ENCODE measurements around the gene PDGFA. TPM values are rescaled to one million over a fixed set of nuclear protein-coding genes. Genes with fewer than 3 reads are reported as not detected.

The PDGFA gene
- polyA plus RNA-seq, 1 donor (not counting 4 experiments of a cell fraction or from before 2014, with no cell fraction given): 14.8 TPM

- DNase-seq (ENCODE audit: low read depth, low spot score) (no peak), FAIRE-seq (no peak)
- Histone ChIP-seq H3K4me2 (ENCODE audit: control insufficient read depth, extremely low read depth, insufficient read depth, low read depth, low read length) (no peak overlapping the region), H3K79me2 (ENCODE audit: control insufficient read depth, insufficient read depth, low read length) (no peaks in the 10 kb centered on the region), H3K9me1 (ENCODE audit: control insufficient read depth, extremely low read depth, insufficient read depth, low read length) (no peaks in the 10 kb centered on the region), H3K4me3 (ENCODE audit: control insufficient read depth in 2 of 3, extremely low read depth in 1 of 3, insufficient read depth in 2 of 3, low read depth in 1 of 3, low read length in 3 of 3) (no peak overlapping the region), H4K20me1 (ENCODE audit: control insufficient read depth, extremely low read depth, insufficient read depth, low read length) (no peaks in the 10 kb centered on the region), H3K9me3 (ENCODE audit: control insufficient read depth, low read depth, low read length) (no peaks in the 10 kb centered on the region), H3K4me1 (ENCODE audit: control insufficient read depth, extremely low read depth, insufficient read depth, low read length) (no peaks in the 10 kb centered on the region), H3K36me3 (ENCODE audit: control insufficient read depth in 2 of 2, extremely low read depth in 1 of 2, insufficient read depth in 2 of 2, low read length in 2 of 2) (no peaks in the 10 kb centered on the region), H3K27me3 (ENCODE audit: control insufficient read depth, extremely low read depth, insufficient read depth, low read length) (no peaks in the 10 kb centered on the region), H3K9ac (ENCODE audit: control insufficient read depth, extremely low read depth, insufficient read depth, low read length) (no peak overlapping the region), H2AFZ (ENCODE audit: control insufficient read depth, low read length) (no peak overlapping the region), H3K27ac (ENCODE audit: control insufficient read depth, insufficient read depth, low read length) (no peak overlapping the region)
- dilution Hi-C loops (cut with MboI; ENCODE audit: extremely low pct_ligation_motif_present, low sequenced_read_pairs): no loop called here
- TF ChIP-seq EZH2 (IDR thresholded peaks at IDR 0.05; ENCODE audit: low read length): no peak
- no peak for TF ChIP-seq CTCF (optimal IDR thresholded peaks at IDR 0.05 in 1 of 3, IDR thresholded peaks at IDR 0.05 in 1 of 3, conservative IDR thresholded peaks at IDR 0.05 in 1 of 3; ENCODE audit: extremely low read depth in 1 of 3, insufficient read depth in 2 of 3, low read length in 3 of 3)
Measured at GRCh38 chr7:549066-549890, 29.6 kb upstream of the PDGFA start.

- DNase-seq (ENCODE audit: low read depth, low spot score) (no peak), FAIRE-seq (no peak)
- Histone ChIP-seq H4K20me1 (ENCODE audit: control insufficient read depth, extremely low read depth, insufficient read depth, low read length) (no peaks in the 10 kb centered on the region), H3K9ac (ENCODE audit: control insufficient read depth, extremely low read depth, insufficient read depth, low read length) (no peak overlapping the region), H3K4me1 (ENCODE audit: control insufficient read depth, extremely low read depth, insufficient read depth, low read length) (no peaks in the 10 kb centered on the region), H3K27ac (ENCODE audit: control insufficient read depth, insufficient read depth, low read length) (no peak overlapping the region), H3K9me1 (ENCODE audit: control insufficient read depth, extremely low read depth, insufficient read depth, low read length) (no peaks in the 10 kb centered on the region), H3K27me3 (ENCODE audit: control insufficient read depth, extremely low read depth, insufficient read depth, low read length) (no peaks in the 10 kb centered on the region), H3K36me3 (ENCODE audit: control insufficient read depth in 2 of 2, extremely low read depth in 1 of 2, insufficient read depth in 2 of 2, low read length in 2 of 2) (no peaks in the 10 kb centered on the region), H3K4me3 (ENCODE audit: control insufficient read depth in 2 of 3, extremely low read depth in 1 of 3, insufficient read depth in 2 of 3, low read depth in 1 of 3, low read length in 3 of 3) (no peak overlapping the region), H3K79me2 (ENCODE audit: control insufficient read depth, insufficient read depth, low read length) (no peaks in the 10 kb centered on the region), H2AFZ (ENCODE audit: control insufficient read depth, low read length) (no peak overlapping the region), H3K9me3 (ENCODE audit: control insufficient read depth, low read depth, low read length) (no peaks in the 10 kb centered on the region), H3K4me2 (ENCODE audit: control insufficient read depth, extremely low read depth, insufficient read depth, low read depth, low read length) (no peak overlapping the region)
- dilution Hi-C loops (cut with MboI; ENCODE audit: extremely low pct_ligation_motif_present, low sequenced_read_pairs): no loop called here
- TF ChIP-seq CTCF (optimal IDR thresholded peaks at IDR 0.05 in 1 of 3, IDR thresholded peaks at IDR 0.05 in 1 of 3, conservative IDR thresholded peaks at IDR 0.05 in 1 of 3; ENCODE audit: extremely low read depth in 1 of 3, insufficient read depth in 2 of 3, low read length in 3 of 3) (no peak), EZH2 (IDR thresholded peaks at IDR 0.05; ENCODE audit: low read length) (no peak)
Measured at GRCh38 chr7:548401-548800, 28.8 kb upstream of the PDGFA start.
